ENCODE measurements around the gene ERCC4. TPM values are rescaled to one million over a fixed set of nuclear protein-coding genes. Genes with fewer than 3 reads are reported as not detected.

The ERCC4 gene
- total RNA-seq, 1 donor from 2014 or later = 18.4 TPM

- H3K4me3 Mint-ChIP-seq = no peak overlapping the region
- peaks cover 19% of the 10 kb centered on the region for H3K4me1 Mint-ChIP-seq
- H3K27ac Mint-ChIP-seq = no peak overlapping the region
- DNase-seq = no peak
- intact Hi-C loops (cut with micrococcal nuclease) = no loop called here
- H3K9me3 Mint-ChIP-seq = no peaks in the 10 kb centered on the region
- H3K27me3 Mint-ChIP-seq = peaks cover 2% of the 10 kb centered on the region
- H3K36me3 Mint-ChIP-seq (ENCODE audit: low read depth) = no peaks in the 10 kb centered on the region
Observed at GRCh38 chr16:13999071-13999894, 79.3 kb downstream of the ERCC4 start.

- no peaks in the 10 kb centered on the region for H3K9me3 Mint-ChIP-seq
- H3K4me3 Mint-ChIP-seq = no peak overlapping the region
- intact Hi-C loops (cut with micrococcal nuclease) = no loop called here
- H3K36me3 Mint-ChIP-seq (ENCODE audit: low read depth) = no peaks in the 10 kb centered on the region
- H3K27ac Mint-ChIP-seq = no peak overlapping the region
- H3K4me1 Mint-ChIP-seq = peaks cover 19% of the 10 kb centered on the region
- DNase-seq = no peak
- H3K27me3 Mint-ChIP-seq = peaks cover 2% of the 10 kb centered on the region
Observed at GRCh38 chr16:13999895-14000425, 80.0 kb downstream of the ERCC4 start.

- Mint-ChIP-seq H3K9me3 (no peaks in the 10 kb centered on the region), H3K36me3 (ENCODE audit: low read depth) (no peaks in the 10 kb centered on the region), H3K4me1 (peaks cover 19% of the 10 kb centered on the region), H3K27me3 (peaks cover 2% of the 10 kb centered on the region), H3K27ac (no peak overlapping the region), H3K4me3 (no peak overlapping the region)
- intact Hi-C loops (cut with micrococcal nuclease) = no loop called here
- DNase-seq = no peak
Observed at GRCh38 chr16:14001521-14001920, 81.6 kb downstream of the ERCC4 start.

Other genes with a start within 250 kb of the ERCC4 start
- gene MRTFB, start 151.2 kb downstream of the ERCC4 start, total RNA-seq = 13.1 and 15.0 TPM in 2 replicates

All from activated CD4-positive, alpha-beta T cell treated with anti-CD3 and anti-CD28 coated beads, Interleukin-2, amount 10 ng/mL, durations not matched to agents 24 days and 14 days (primary cell).